Hepatocyte (in vitro differentiated cells): ENCODE results near the gene CCDC70.

Experiments
- EZH2 ChIP-seq: fragments of 200-600 bp; sonication (generic); IDR thresholded peaks from 2 replicates; pipeline ENCODE4 v1.6.1; 2016; ENCODE audit warnings: antibody characterized with exemption, mild to moderate bottlenecking, borderline replicate concordance
- EZH2phosphoT487 ChIP-seq: fragments of 200-600 bp; sonication (generic); IDR thresholded peaks from one replicate; pipeline ENCODE4 v1.6.1; 2018; ENCODE audit warnings: antibody characterized with exemption, mild to moderate bottlenecking, low read depth, moderate library complexity; ENCODE audit not compliant: unreplicated experiment, severe bottlenecking

GRCh38 chr13:51837016-51837415, 24.8 kb upstream of the CCDC70 start:
- TF ChIP-seq EZH2, result no peak
- no peak for TF ChIP-seq EZH2phosphoT487
